HEK293 (cell line): ENCODE data around the gene BICRAL.

Experiments
- KLF7 ChIP-seq: fragments of 450-650 bp; formaldehyde crosslinking; IDR thresholded peaks from 2 replicates; pipeline ENCODE4 v1.5.1; 2016; ENCODE audit warnings: missing biosample characterization, missing genetic modification characterization, borderline replicate concordance
- YY1 ChIP-seq: fragments of 450-650 bp; formaldehyde crosslinking; IDR thresholded peaks from 2 replicates; pipeline ENCODE4 v1.5.1; 2018; ENCODE audit warnings: missing biosample characterization, missing genetic modification characterization
- ZNF140 ChIP-seq: fragments of 450-650 bp; formaldehyde crosslinking; IDR thresholded peaks from 2 replicates; pipeline ENCODE4 v1.5.1; 2016; ENCODE audit warnings: missing biosample characterization, missing genetic modification characterization
- TF ChIP-seq, protein P1 (sequence below): fragments of 450-650 bp; formaldehyde crosslinking; IDR thresholded peaks from 2 replicates; pipeline ENCODE4 v1.5.1; 2016; ENCODE audit warnings: missing biosample characterization, missing genetic modification characterization, low read depth
- TF ChIP-seq, protein P2 (sequence below): fragments of 450-650 bp; formaldehyde crosslinking; IDR thresholded peaks from 2 replicates; pipeline ENCODE4 v1.5.1; 2016; ENCODE audit warnings: missing biosample characterization, missing genetic modification characterization
- TF ChIP-seq, protein P3 (sequence below): fragments of 450-650 bp; formaldehyde crosslinking; IDR thresholded peaks from 2 replicates; pipeline ENCODE4 v1.5.1; 2016; ENCODE audit warnings: missing biosample characterization, missing genetic modification characterization
- TF ChIP-seq, protein P4 (sequence below): fragments of 450-650 bp; formaldehyde crosslinking; IDR thresholded peaks from 2 replicates; pipeline ENCODE4 v1.5.1; 2016; ENCODE audit warnings: missing biosample characterization, missing genetic modification characterization
- TF ChIP-seq, protein P5 (sequence below): fragments of 450-650 bp; formaldehyde crosslinking; IDR thresholded peaks from 2 replicates; pipeline ENCODE4 v1.5.1; 2016; ENCODE audit warnings: missing biosample characterization, missing genetic modification characterization

DNA sequence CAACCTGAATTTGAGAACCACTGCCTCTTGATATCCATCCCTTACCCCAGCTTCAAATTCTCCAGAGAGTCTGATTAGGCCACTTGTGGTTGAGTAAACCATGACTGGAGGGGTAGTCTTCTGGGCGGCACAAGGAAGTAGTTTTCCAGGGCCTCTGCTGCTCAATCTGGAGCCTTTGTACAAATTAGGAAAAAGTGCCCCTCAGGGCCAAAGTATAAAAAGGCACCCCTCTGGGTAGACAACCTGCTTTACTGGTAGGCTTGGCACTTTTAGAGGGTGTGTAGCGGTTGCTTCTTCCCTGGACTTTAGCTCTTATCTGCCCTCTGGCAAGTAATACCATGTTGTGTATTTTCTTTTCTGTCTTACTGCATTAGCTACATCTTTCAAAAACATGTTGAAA is 64.7 kb downstream of the BICRAL start:
- TF ChIP-seq, protein P1, sequence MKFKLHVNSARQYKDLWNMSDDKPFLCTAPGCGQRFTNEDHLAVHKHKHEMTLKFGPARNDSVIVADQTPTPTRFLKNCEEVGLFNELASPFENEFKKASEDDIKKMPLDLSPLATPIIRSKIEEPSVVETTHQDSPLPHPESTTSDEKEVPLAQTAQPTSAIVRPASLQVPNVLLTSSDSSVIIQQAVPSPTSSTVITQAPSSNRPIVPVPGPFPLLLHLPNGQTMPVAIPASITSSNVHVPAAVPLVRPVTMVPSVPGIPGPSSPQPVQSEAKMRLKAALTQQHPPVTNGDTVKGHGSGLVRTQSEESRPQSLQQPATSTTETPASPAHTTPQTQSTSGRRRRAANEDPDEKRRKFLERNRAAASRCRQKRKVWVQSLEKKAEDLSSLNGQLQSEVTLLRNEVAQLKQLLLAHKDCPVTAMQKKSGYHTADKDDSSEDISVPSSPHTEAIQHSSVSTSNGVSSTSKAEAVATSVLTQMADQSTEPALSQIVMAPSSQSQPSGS (tag by site-specific recombination): no peak
- TF ChIP-seq, protein P2, sequence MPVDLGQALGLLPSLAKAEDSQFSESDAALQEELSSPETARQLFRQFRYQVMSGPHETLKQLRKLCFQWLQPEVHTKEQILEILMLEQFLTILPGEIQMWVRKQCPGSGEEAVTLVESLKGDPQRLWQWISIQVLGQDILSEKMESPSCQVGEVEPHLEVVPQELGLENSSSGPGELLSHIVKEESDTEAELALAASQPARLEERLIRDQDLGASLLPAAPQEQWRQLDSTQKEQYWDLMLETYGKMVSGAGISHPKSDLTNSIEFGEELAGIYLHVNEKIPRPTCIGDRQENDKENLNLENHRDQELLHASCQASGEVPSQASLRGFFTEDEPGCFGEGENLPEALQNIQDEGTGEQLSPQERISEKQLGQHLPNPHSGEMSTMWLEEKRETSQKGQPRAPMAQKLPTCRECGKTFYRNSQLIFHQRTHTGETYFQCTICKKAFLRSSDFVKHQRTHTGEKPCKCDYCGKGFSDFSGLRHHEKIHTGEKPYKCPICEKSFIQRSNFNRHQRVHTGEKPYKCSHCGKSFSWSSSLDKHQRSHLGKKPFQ: no peak
- TF ChIP-seq, protein P3, sequence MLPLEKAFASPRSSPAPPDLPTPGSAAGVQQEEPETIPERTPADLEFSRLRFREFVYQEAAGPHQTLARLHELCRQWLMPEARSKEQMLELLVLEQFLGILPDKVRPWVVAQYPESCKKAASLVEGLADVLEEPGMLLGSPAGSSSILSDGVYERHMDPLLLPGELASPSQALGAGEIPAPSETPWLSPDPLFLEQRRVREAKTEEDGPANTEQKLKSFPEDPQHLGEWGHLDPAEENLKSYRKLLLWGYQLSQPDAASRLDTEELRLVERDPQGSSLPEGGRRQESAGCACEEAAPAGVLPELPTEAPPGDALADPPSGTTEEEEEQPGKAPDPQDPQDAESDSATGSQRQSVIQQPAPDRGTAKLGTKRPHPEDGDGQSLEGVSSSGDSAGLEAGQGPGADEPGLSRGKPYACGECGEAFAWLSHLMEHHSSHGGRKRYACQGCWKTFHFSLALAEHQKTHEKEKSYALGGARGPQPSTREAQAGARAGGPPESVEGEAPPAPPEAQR: no peak
- TF ChIP-seq, protein P4, sequence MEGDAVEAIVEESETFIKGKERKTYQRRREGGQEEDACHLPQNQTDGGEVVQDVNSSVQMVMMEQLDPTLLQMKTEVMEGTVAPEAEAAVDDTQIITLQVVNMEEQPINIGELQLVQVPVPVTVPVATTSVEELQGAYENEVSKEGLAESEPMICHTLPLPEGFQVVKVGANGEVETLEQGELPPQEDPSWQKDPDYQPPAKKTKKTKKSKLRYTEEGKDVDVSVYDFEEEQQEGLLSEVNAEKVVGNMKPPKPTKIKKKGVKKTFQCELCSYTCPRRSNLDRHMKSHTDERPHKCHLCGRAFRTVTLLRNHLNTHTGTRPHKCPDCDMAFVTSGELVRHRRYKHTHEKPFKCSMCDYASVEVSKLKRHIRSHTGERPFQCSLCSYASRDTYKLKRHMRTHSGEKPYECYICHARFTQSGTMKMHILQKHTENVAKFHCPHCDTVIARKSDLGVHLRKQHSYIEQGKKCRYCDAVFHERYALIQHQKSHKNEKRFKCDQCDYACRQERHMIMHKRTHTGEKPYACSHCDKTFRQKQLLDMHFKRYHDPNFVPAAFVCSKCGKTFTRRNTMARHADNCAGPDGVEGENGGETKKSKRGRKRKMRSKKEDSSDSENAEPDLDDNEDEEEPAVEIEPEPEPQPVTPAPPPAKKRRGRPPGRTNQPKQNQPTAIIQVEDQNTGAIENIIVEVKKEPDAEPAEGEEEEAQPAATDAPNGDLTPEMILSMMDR (tag by site-specific recombination): no peak
- TF ChIP-seq YY1 (tag by site-specific recombination): no peak
- no peak for TF ChIP-seq ZNF140 (tag by site-specific recombination)
- TF ChIP-seq, protein P5, sequence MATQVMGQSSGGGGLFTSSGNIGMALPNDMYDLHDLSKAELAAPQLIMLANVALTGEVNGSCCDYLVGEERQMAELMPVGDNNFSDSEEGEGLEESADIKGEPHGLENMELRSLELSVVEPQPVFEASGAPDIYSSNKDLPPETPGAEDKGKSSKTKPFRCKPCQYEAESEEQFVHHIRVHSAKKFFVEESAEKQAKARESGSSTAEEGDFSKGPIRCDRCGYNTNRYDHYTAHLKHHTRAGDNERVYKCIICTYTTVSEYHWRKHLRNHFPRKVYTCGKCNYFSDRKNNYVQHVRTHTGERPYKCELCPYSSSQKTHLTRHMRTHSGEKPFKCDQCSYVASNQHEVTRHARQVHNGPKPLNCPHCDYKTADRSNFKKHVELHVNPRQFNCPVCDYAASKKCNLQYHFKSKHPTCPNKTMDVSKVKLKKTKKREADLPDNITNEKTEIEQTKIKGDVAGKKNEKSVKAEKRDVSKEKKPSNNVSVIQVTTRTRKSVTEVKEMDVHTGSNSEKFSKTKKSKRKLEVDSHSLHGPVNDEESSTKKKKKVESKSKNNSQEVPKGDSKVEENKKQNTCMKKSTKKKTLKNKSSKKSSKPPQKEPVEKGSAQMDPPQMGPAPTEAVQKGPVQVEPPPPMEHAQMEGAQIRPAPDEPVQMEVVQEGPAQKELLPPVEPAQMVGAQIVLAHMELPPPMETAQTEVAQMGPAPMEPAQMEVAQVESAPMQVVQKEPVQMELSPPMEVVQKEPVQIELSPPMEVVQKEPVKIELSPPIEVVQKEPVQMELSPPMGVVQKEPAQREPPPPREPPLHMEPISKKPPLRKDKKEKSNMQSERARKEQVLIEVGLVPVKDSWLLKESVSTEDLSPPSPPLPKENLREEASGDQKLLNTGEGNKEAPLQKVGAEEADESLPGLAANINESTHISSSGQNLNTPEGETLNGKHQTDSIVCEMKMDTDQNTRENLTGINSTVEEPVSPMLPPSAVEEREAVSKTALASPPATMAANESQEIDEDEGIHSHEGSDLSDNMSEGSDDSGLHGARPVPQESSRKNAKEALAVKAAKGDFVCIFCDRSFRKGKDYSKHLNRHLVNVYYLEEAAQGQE (tag by site-specific recombination): no peak
- no peak for TF ChIP-seq KLF7 (tag by site-specific recombination)
